ENCODE data around the gene SSU72. TPM values are rescaled to one million over a fixed set of nuclear protein-coding genes. Genes with fewer than 3 reads are reported as not detected.

Gene SSU72
- total and polyA plus RNA-seq, 2 donors from 2014 or later: 102 to 143 TPM

DNA sequence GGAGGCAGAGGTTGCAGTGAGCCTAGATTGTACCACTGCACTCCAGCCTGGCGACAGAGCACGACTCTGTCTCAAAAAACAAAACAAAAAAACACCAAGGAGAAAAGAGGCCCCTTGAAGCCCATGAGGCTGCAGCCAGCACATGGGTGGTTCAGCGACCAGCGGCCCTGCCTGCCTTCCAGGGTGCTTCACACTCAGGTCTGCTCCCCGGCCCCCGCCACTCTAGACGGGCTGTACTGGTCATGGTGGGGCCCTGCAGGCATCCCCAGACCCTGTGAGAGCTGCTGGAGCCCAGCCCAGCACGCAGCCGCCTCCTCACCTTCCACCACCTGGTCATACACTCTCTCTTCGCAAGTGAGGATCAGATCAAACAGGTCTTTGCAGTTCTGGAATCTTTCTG, 30.1 kb downstream of the SSU72 start:
- no peak overlapping the region for H3K27ac ChIP-seq (ENCODE audit: low read depth in 2 of 2, low read length in 2 of 2)
- no peak overlapping the region for H3K9ac ChIP-seq (ENCODE audit: low read length in 3 of 3)
- H3K9me3 ChIP-seq (ENCODE audit: control insufficient read depth in 2 of 3, insufficient read depth in 1 of 3, low read length in 3 of 3): no peaks in the 10 kb centered on the region
- H3K4me1 ChIP-seq (ENCODE audit: control insufficient read depth in 2 of 3, insufficient read depth in 2 of 3, low read depth in 1 of 3, low read length in 3 of 3): peaks cover 0 to 5% (median 0%) of the 10 kb centered on the region in 3 donors
- intact Hi-C loops (cut with DNase I): no loop called here
- no peak for DNase-seq
- TF ChIP-seq, protein P1, sequence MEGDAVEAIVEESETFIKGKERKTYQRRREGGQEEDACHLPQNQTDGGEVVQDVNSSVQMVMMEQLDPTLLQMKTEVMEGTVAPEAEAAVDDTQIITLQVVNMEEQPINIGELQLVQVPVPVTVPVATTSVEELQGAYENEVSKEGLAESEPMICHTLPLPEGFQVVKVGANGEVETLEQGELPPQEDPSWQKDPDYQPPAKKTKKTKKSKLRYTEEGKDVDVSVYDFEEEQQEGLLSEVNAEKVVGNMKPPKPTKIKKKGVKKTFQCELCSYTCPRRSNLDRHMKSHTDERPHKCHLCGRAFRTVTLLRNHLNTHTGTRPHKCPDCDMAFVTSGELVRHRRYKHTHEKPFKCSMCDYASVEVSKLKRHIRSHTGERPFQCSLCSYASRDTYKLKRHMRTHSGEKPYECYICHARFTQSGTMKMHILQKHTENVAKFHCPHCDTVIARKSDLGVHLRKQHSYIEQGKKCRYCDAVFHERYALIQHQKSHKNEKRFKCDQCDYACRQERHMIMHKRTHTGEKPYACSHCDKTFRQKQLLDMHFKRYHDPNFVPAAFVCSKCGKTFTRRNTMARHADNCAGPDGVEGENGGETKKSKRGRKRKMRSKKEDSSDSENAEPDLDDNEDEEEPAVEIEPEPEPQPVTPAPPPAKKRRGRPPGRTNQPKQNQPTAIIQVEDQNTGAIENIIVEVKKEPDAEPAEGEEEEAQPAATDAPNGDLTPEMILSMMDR (IDR thresholded peaks at IDR 0.05; ENCODE audit: borderline replicate concordance, extremely low read depth, insufficient read depth): no peak
- no peaks in the 10 kb centered on the region for H3K27me3 ChIP-seq (ENCODE audit: control insufficient read depth, insufficient read depth, low read length)
- no peak overlapping the region for H3K4me3 ChIP-seq (ENCODE audit: low read length in 3 of 3)
- H3K36me3 ChIP-seq (ENCODE audit: control insufficient read depth in 2 of 3, insufficient read depth in 3 of 3, low read length in 3 of 3): peaks cover 0 to 3% (median 0%) of the 10 kb centered on the region in 3 donors
- FAIRE-seq: no peak

GRCh38 chr1:1543706-1544099, 31.0 kb downstream of the SSU72 start:
- Histone ChIP-seq H3K36me3 (ENCODE audit: control insufficient read depth in 2 of 3, insufficient read depth in 3 of 3, low read length in 3 of 3) (peaks cover 0 to 3% (median 0%) of the 10 kb centered on the region in 3 donors), H3K9ac (ENCODE audit: low read length in 3 of 3) (no peak overlapping the region), H3K27me3 (ENCODE audit: control insufficient read depth, insufficient read depth, low read length) (no peaks in the 10 kb centered on the region), H3K4me1 (ENCODE audit: control insufficient read depth in 2 of 3, insufficient read depth in 2 of 3, low read depth in 1 of 3, low read length in 3 of 3) (peaks cover 0 to 8% (median 0%) of the 10 kb centered on the region in 3 donors), H3K27ac (ENCODE audit: low read depth in 2 of 2, low read length in 2 of 2) (no peak overlapping the region), H3K4me3 (ENCODE audit: low read length in 3 of 3) (no peak overlapping the region), H3K9me3 (ENCODE audit: control insufficient read depth in 2 of 3, insufficient read depth in 1 of 3, low read length in 3 of 3) (no peaks in the 10 kb centered on the region)
- intact Hi-C loops (cut with DNase I): no loop called here
- TF ChIP-seq, protein P1 (IDR thresholded peaks at IDR 0.05; ENCODE audit: borderline replicate concordance, extremely low read depth, insufficient read depth): no peak
- FAIRE-seq (no peak), DNase-seq (no peak)

GRCh38 chr1:1542766-1543705, 31.6 kb downstream of the SSU72 start:
- Histone ChIP-seq H3K9ac (ENCODE audit: low read length in 3 of 3) (no peak overlapping the region), H3K36me3 (ENCODE audit: control insufficient read depth in 2 of 3, insufficient read depth in 3 of 3, low read length in 3 of 3) (peaks cover 0 to 3% (median 0%) of the 10 kb centered on the region in 3 donors), H3K4me1 (ENCODE audit: control insufficient read depth in 2 of 3, insufficient read depth in 2 of 3, low read depth in 1 of 3, low read length in 3 of 3) (peaks cover 0 to 8% (median 0%) of the 10 kb centered on the region in 3 donors), H3K9me3 (ENCODE audit: control insufficient read depth in 2 of 3, insufficient read depth in 1 of 3, low read length in 3 of 3) (no peaks in the 10 kb centered on the region), H3K4me3 (ENCODE audit: low read length in 3 of 3) (no peak overlapping the region), H3K27me3 (ENCODE audit: control insufficient read depth, insufficient read depth, low read length) (no peaks in the 10 kb centered on the region), H3K27ac (ENCODE audit: low read depth in 2 of 2, low read length in 2 of 2) (no peak overlapping the region)
- intact Hi-C loops (cut with DNase I): no loop called here
- TF ChIP-seq, protein P1 (IDR thresholded peaks at IDR 0.05; ENCODE audit: borderline replicate concordance, extremely low read depth, insufficient read depth): no peak
- no peak for FAIRE-seq
- DNase-seq: no peak
